ENCODE data around the gene GATC. TPM values are rescaled to one million over a fixed set of nuclear protein-coding genes. Genes with fewer than 3 reads are reported as not detected.

The GATC gene
- total and polyA plus RNA-seq, 2 donors (not counting 1 experiment from before 2014, with no cell fraction given) = 15.0 to 26.0 TPM

DNA sequence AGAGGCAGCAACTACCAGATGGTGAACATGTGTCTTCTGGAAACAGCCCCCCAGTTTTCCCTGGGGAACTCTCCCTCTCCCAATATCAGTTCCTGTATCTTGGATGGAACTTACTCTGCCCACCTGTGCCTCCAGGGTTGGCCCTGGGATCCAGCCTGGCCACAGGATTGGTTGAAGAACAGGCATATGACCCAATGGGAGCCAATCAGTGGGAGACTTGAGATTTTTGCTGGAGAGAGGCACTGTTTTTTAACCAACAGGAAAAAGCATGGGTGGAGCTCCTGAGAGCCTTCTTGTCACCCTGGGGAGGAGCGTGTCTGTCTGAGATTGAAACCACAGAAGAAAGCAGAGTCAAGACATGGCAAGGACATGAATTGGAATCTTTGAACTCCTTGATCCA, 42.0 kb upstream of the GATC start:
- Histone ChIP-seq H3K27me3 (replicated peaks in 1 of 4; ENCODE audit: control extremely low read depth in 1 of 4, control insufficient read depth in 3 of 4, insufficient read depth in 4 of 4, low read length in 3 of 4) (peaks cover 0 to 8% (median 0%) of the 10 kb centered on the region in 4 experiments), H3K4me3 (ENCODE audit: control extremely low read depth in 1 of 5, extremely low read depth in 1 of 5, insufficient read depth in 1 of 5, low read depth in 2 of 5, low read length in 4 of 5) (no peak overlapping the region), H3K9ac (ENCODE audit: low read length) (no peak overlapping the region), H3K4me2 (replicated peaks; ENCODE audit: low read depth, low read length, poor library complexity, severe bottlenecking) (no peak overlapping the region), H3K27ac (ENCODE audit: low read length in 2 of 2) (no peak overlapping the region), H3K36me3 (replicated peaks in 1 of 2; ENCODE audit: control extremely low read depth in 1 of 2, control insufficient read depth in 1 of 2, extremely low read depth in 1 of 2, insufficient read depth in 2 of 2, low read length in 1 of 2) (no peaks in the 10 kb centered on the region), H3K79me2 (ENCODE audit: control insufficient read depth, insufficient read depth, low read length) (no peaks in the 10 kb centered on the region), H3K4me1 (ENCODE audit: control insufficient read depth in 2 of 2, insufficient read depth in 2 of 2, low read length in 2 of 2) (no peaks in the 10 kb centered on the region), H3K9me3 (ENCODE audit: control extremely low read depth in 1 of 3, control insufficient read depth in 2 of 3, insufficient read depth in 1 of 3, low read length in 2 of 3) (peaks cover 0 to 4% (median 0%) of the 10 kb centered on the region in 3 donors), H4K20me1 (ENCODE audit: control insufficient read depth, insufficient read depth, low read length, poor library complexity, severe bottlenecking) (no peaks in the 10 kb centered on the region), H2AFZ (ENCODE audit: insufficient read depth, low read depth, low read length, poor library complexity, severe bottlenecking) (no peak overlapping the region)
- TF ChIP-seq, protein P1, sequence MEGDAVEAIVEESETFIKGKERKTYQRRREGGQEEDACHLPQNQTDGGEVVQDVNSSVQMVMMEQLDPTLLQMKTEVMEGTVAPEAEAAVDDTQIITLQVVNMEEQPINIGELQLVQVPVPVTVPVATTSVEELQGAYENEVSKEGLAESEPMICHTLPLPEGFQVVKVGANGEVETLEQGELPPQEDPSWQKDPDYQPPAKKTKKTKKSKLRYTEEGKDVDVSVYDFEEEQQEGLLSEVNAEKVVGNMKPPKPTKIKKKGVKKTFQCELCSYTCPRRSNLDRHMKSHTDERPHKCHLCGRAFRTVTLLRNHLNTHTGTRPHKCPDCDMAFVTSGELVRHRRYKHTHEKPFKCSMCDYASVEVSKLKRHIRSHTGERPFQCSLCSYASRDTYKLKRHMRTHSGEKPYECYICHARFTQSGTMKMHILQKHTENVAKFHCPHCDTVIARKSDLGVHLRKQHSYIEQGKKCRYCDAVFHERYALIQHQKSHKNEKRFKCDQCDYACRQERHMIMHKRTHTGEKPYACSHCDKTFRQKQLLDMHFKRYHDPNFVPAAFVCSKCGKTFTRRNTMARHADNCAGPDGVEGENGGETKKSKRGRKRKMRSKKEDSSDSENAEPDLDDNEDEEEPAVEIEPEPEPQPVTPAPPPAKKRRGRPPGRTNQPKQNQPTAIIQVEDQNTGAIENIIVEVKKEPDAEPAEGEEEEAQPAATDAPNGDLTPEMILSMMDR (IDR thresholded peaks at IDR 0.05) = no peak
- TF ChIP-seq EZH2 (IDR thresholded peaks at IDR 0.05; ENCODE audit: borderline replicate concordance, insufficient read depth, low read depth, low read length, poor library complexity, severe bottlenecking) = no peak
- no peak for ATAC-seq (ENCODE audit: low read depth)
- DNase-seq = no peak
- ChIA-PET POLR2A (no interaction called here), CTCF (no interaction called here)
- intact Hi-C loops (cut with micrococcal nuclease) = no loop called here
- Mint-ChIP-seq H3K27ac (no peak overlapping the region), H3K4me3 (no peak overlapping the region), H3K4me1 (no peaks in the 10 kb centered on the region), H3K9me3 (ENCODE audit: insufficient read depth) (no peaks in the 10 kb centered on the region), H3K27me3 (peaks cover 30% of the 10 kb centered on the region)
- 40% methylated on average over 1 of the region's 1 CpG for WGBS (ENCODE audit: insufficient coverage)

DNA sequence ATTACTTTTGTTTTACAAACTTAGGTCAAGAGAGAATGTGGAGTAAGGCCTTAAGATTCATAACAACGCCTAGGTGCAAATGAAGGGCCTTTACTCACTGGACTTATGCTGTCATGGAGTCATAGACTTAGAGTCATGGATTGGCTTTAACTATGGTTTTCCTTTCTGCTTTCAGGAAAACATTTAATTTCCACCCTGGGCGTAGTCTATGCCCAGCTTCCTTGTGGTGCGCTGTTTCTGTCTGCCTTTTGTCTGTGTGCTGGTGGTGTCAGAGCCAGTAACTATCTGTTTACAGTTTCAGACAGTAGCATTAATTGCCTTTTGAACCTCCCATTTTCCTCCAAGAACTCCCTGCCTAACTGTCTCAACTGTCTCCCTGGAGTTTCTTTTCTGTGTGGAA, 40.2 kb upstream of the GATC start:
- Histone ChIP-seq H3K9ac (ENCODE audit: low read length) (no peak overlapping the region), H4K20me1 (ENCODE audit: control insufficient read depth, insufficient read depth, low read length, poor library complexity, severe bottlenecking) (no peaks in the 10 kb centered on the region), H3K79me2 (ENCODE audit: control insufficient read depth, insufficient read depth, low read length) (no peaks in the 10 kb centered on the region), H2AFZ (ENCODE audit: insufficient read depth, low read depth, low read length, poor library complexity, severe bottlenecking) (no peak overlapping the region), H3K4me2 (replicated peaks; ENCODE audit: low read depth, low read length, poor library complexity, severe bottlenecking) (no peak overlapping the region), H3K9me3 (ENCODE audit: control extremely low read depth in 1 of 3, control insufficient read depth in 2 of 3, insufficient read depth in 1 of 3, low read length in 2 of 3) (peaks cover 0 to 4% (median 0%) of the 10 kb centered on the region in 3 donors), H3K27me3 (replicated peaks in 1 of 4; ENCODE audit: control extremely low read depth in 1 of 4, control insufficient read depth in 3 of 4, insufficient read depth in 4 of 4, low read length in 3 of 4) (peaks cover 0 to 3% (median 0%) of the 10 kb centered on the region in 4 experiments), H3K36me3 (replicated peaks in 1 of 2; ENCODE audit: control extremely low read depth in 1 of 2, control insufficient read depth in 1 of 2, extremely low read depth in 1 of 2, insufficient read depth in 2 of 2, low read length in 1 of 2) (no peaks in the 10 kb centered on the region), H3K4me1 (ENCODE audit: control insufficient read depth in 2 of 2, insufficient read depth in 2 of 2, low read length in 2 of 2) (no peaks in the 10 kb centered on the region), H3K27ac (ENCODE audit: low read length in 2 of 2) (no peak overlapping the region), H3K4me3 (ENCODE audit: control extremely low read depth in 1 of 5, extremely low read depth in 1 of 5, insufficient read depth in 1 of 5, low read depth in 2 of 5, low read length in 4 of 5) (no peak overlapping the region)
- Mint-ChIP-seq H3K27ac (no peak overlapping the region), H3K9me3 (ENCODE audit: insufficient read depth) (no peaks in the 10 kb centered on the region), H3K4me3 (no peak overlapping the region), H3K4me1 (no peaks in the 10 kb centered on the region), H3K27me3 (peaks cover 17% of the 10 kb centered on the region)
- POLR2A ChIA-PET = no interaction called here
- no peak for ATAC-seq (ENCODE audit: low read depth)
- intact Hi-C loops (cut with micrococcal nuclease) = no loop called here
- no CpG with 5 or more reads among the region's 3 CpGs for WGBS (ENCODE audit: insufficient coverage)
- CTCF ChIA-PET = no interaction called here
- no peak for DNase-seq
- no peak for TF ChIP-seq EZH2 (IDR thresholded peaks at IDR 0.05; ENCODE audit: borderline replicate concordance, insufficient read depth, low read depth, low read length, poor library complexity, severe bottlenecking)
- TF ChIP-seq, protein P1 (IDR thresholded peaks at IDR 0.05) = no peak
